Trophoblast cell (in vitro differentiated cells and primary cell): ENCODE data around the gene UBE2Q1.

Experiments
- DNase-seq, 2 donors: peaks; one replicate each; pipeline ENCODE4 v3.0.0-alpha.2; 2016
- H2AFZ ChIP-seq: 2 replicates; pipeline ENCODE4 v1.6.1; 2013; ENCODE audit warnings: low read length, moderate library complexity, mild to moderate bottlenecking; ENCODE audit not compliant: insufficient read depth, poor library complexity
- H2AK5ac ChIP-seq: 2 replicates; pipeline ENCODE4 v1.6.1; 2013; ENCODE audit warnings: mild to moderate bottlenecking, low read length
- H2BK120ac ChIP-seq: 2 replicates; pipeline ENCODE4 v1.6.1; 2013; ENCODE audit warnings: low read length, mild to moderate bottlenecking, moderate library complexity; ENCODE audit not compliant: insufficient read depth, poor library complexity
- H2BK12ac ChIP-seq: 2 replicates; pipeline ENCODE4 v1.6.1; 2013; ENCODE audit warnings: mild to moderate bottlenecking, low read length, moderate library complexity
- H2BK5ac ChIP-seq: 2 replicates; pipeline ENCODE4 v1.6.1; 2013; ENCODE audit warnings: low read length, low read depth, moderate library complexity, mild to moderate bottlenecking; ENCODE audit not compliant: poor library complexity
- H3K14ac ChIP-seq: 2 replicates; pipeline ENCODE4 v1.6.1; 2013; ENCODE audit warnings: mild to moderate bottlenecking, low read length
- H3K18ac ChIP-seq: 2 replicates; pipeline ENCODE4 v1.6.1; 2013; ENCODE audit warnings: mild to moderate bottlenecking, low read length
- H3K23ac ChIP-seq: 2 replicates; pipeline ENCODE4 v1.6.1; 2013; ENCODE audit warnings: low read length
- H3K27ac ChIP-seq: 2 replicates; pipeline ENCODE4 v1.5.1; 2013; ENCODE audit warnings: low read depth, mild to moderate bottlenecking, inconsistent platforms, low read length, moderate library complexity
- H3K27me3 ChIP-seq: 2 replicates; pipeline ENCODE4 v1.6.1; 2013; ENCODE audit warnings: inconsistent platforms, mild to moderate bottlenecking, low read length, moderate library complexity; ENCODE audit not compliant: insufficient read depth
- H3K36me3 ChIP-seq, 2 experiments: 1 replicate in 1 of 2; 2 replicates in 1 of 2; pipeline ENCODE4 v1.6.1; 2013; ENCODE audit warnings: low read length in 2 of 2, mild to moderate bottlenecking in 2 of 2, moderate library complexity in 1 of 2; ENCODE audit not compliant: insufficient read depth in 2 of 2, control insufficient read depth in 1 of 2
- H3K4ac ChIP-seq: 2 replicates; pipeline ENCODE4 v1.6.1; 2013; ENCODE audit warnings: low read depth, mild to moderate bottlenecking, low read length, moderate library complexity
- H3K4me1 ChIP-seq, 2 experiments: 1 replicate in 1 of 2; 2 replicates in 1 of 2; pipeline ENCODE4 v1.6.1; 2013; ENCODE audit warnings: low read length in 2 of 2, mild to moderate bottlenecking in 2 of 2, moderate library complexity in 1 of 2; ENCODE audit not compliant: insufficient read depth in 2 of 2, control insufficient read depth in 1 of 2
- H3K4me2 ChIP-seq: 2 replicates; pipeline ENCODE4 v1.6.1; 2013; ENCODE audit warnings: inconsistent platforms, mild to moderate bottlenecking, low read length, moderate library complexity
- H3K4me3 ChIP-seq: 2 replicates; pipeline ENCODE4 v1.5.1; 2013; ENCODE audit warnings: mild to moderate bottlenecking, low read depth, low read length, inconsistent platforms
- H3K79me1 ChIP-seq: one replicate; pipeline ENCODE4 v1.6.1; 2013; ENCODE audit warnings: low read length
- H3K79me2 ChIP-seq: 2 replicates; pipeline ENCODE4 v1.6.1; 2013; ENCODE audit warnings: low read length, mild to moderate bottlenecking; ENCODE audit not compliant: control insufficient read depth, insufficient read depth, poor library complexity
- H3K9ac ChIP-seq: 2 replicates; pipeline ENCODE4 v1.6.1; 2013; ENCODE audit warnings: mild to moderate bottlenecking, low read length
- H3K9me3 ChIP-seq: 2 replicates; pipeline ENCODE4 v1.6.1; 2013; ENCODE audit warnings: low read depth, mild to moderate bottlenecking, control low read depth, inconsistent platforms, low read length; ENCODE audit not compliant: insufficient read depth
- H4K12ac ChIP-seq: 2 replicates; pipeline ENCODE4 v1.6.1; 2013; ENCODE audit warnings: low read depth, mild to moderate bottlenecking, low read length, moderate library complexity
- H4K8ac ChIP-seq: 2 replicates; pipeline ENCODE4 v1.6.1; 2013; ENCODE audit warnings: low read depth, mild to moderate bottlenecking, low read length, moderate library complexity
- H4K91ac ChIP-seq: one replicate; pipeline ENCODE4 v1.6.1; 2013; ENCODE audit warnings: low read depth, mild to moderate bottlenecking, low read length, moderate library complexity
- WGBS: extraction: QIAGEN DNeasy Blood & Tissue Kit; methylation state at CpG from one replicate; pipeline ENCODE4 v1.1.7; 2013; ENCODE audit warnings: missing lambda C conversion rate; ENCODE audit not compliant: insufficient read length, insufficient coverage; ENCODE audit errors: extremely low coverage; 5-methylcytosine and 5-hydroxymethylcytosine counted together

UBE2Q1 gene

GRCh38 chr1:154594811-154595210, 36.3 kb upstream of the UBE2Q1 start:
- Histone ChIP-seq H2BK120ac (no peak overlapping the region), H3K27ac (no peak overlapping the region), H3K4me3 (no peak overlapping the region), H3K23ac (no peak overlapping the region), H2BK5ac (no peak overlapping the region), H3K9ac (no peak overlapping the region), H2AFZ (no peak overlapping the region), H3K79me2 (no peaks in the 10 kb centered on the region), H3K79me1 (no peaks in the 10 kb centered on the region), H3K4ac (no peak overlapping the region), H2AK5ac (no peak overlapping the region), H3K36me3 (peaks cover 50 to 70% of the 10 kb centered on the region in 2 experiments), H3K9me3 (no peaks in the 10 kb centered on the region), H2BK12ac (no peak overlapping the region), H3K18ac (no peak overlapping the region), H3K14ac (no peak overlapping the region), H4K12ac (no peak overlapping the region), H3K4me1 (no peaks in the 10 kb centered on the region), H4K91ac (no peak overlapping the region), H4K8ac (no peak overlapping the region), H3K4me2 (no peak overlapping the region), H3K27me3 (no peaks in the 10 kb centered on the region)
- no peak for DNase-seq
- no CpG with 5 or more reads among the region's 7 CpGs for WGBS

GRCh38 chr1:154593390-154593789, 34.9 kb upstream of the UBE2Q1 start:
- Histone ChIP-seq H3K27ac (no peak overlapping the region), H3K4me1 (no peaks in the 10 kb centered on the region), H3K4me3 (no peak overlapping the region), H2AFZ (no peak overlapping the region), H2AK5ac (no peak overlapping the region), H4K12ac (no peak overlapping the region), H2BK120ac (no peak overlapping the region), H3K79me1 (no peaks in the 10 kb centered on the region), H4K8ac (no peak overlapping the region), H3K4ac (no peak overlapping the region), H4K91ac (no peak overlapping the region), H3K18ac (no peak overlapping the region), H2BK12ac (no peak overlapping the region), H3K9ac (no peak overlapping the region), H3K27me3 (no peaks in the 10 kb centered on the region), H3K23ac (no peak overlapping the region), H3K79me2 (no peaks in the 10 kb centered on the region), H3K14ac (no peak overlapping the region), H3K9me3 (no peaks in the 10 kb centered on the region), H3K36me3 (peaks cover 54 to 76% of the 10 kb centered on the region in 2 experiments), H3K4me2 (no peak overlapping the region), H2BK5ac (no peak overlapping the region)
- DNase-seq: no peak

- no peak overlapping the region for H2AK5ac ChIP-seq
- H4K8ac ChIP-seq: no peak overlapping the region
- no peak overlapping the region for H2BK12ac ChIP-seq
- no CpG with 5 or more reads among the region's 7 CpGs for WGBS
- no peak overlapping the region for H3K18ac ChIP-seq
- H3K27me3 ChIP-seq: no peaks in the 10 kb centered on the region
- no peak overlapping the region for H4K12ac ChIP-seq
- H3K79me1 ChIP-seq: no peaks in the 10 kb centered on the region
- H3K4ac ChIP-seq: no peak overlapping the region
- no peaks in the 10 kb centered on the region for H3K4me1 ChIP-seq
- H3K27ac ChIP-seq: no peak overlapping the region
- H3K4me2 ChIP-seq: no peak overlapping the region
- H3K4me3 ChIP-seq: no peak overlapping the region
- no peak overlapping the region for H3K23ac ChIP-seq
- no peak overlapping the region for H3K9ac ChIP-seq
- no peak overlapping the region for H2AFZ ChIP-seq
- H3K9me3 ChIP-seq: no peaks in the 10 kb centered on the region
- peaks cover 53 to 71% of the 10 kb centered on the region in 2 experiments for H3K36me3 ChIP-seq
- no peak overlapping the region for H2BK120ac ChIP-seq
- no peak overlapping the region for H4K91ac ChIP-seq
- no peaks in the 10 kb centered on the region for H3K79me2 ChIP-seq
- no peak overlapping the region for H2BK5ac ChIP-seq
- H3K14ac ChIP-seq: no peak overlapping the region
- no peak for DNase-seq
These were observed 32.7 kb upstream of the UBE2Q1 start for GRCh38 chr1:154591206-154591605.

GRCh38 chr1:154590756-154591155, 32.3 kb upstream of the UBE2Q1 start:
- Histone ChIP-seq H2AFZ (no peak overlapping the region), H3K27me3 (no peaks in the 10 kb centered on the region), H2BK5ac (no peak overlapping the region), H3K9me3 (no peaks in the 10 kb centered on the region), H2AK5ac (no peak overlapping the region), H3K14ac (no peak overlapping the region), H3K23ac (no peak overlapping the region), H4K12ac (no peak overlapping the region), H2BK12ac (no peak overlapping the region), H3K4ac (no peak overlapping the region), H4K91ac (no peak overlapping the region), H4K8ac (no peak overlapping the region), H3K4me3 (no peak overlapping the region), H2BK120ac (no peak overlapping the region), H3K4me1 (no peaks in the 10 kb centered on the region), H3K79me2 (no peaks in the 10 kb centered on the region), H3K18ac (no peak overlapping the region), H3K9ac (no peak overlapping the region), H3K4me2 (no peak overlapping the region), H3K36me3 (peaks cover 53 to 73% of the 10 kb centered on the region in 2 experiments), H3K79me1 (no peaks in the 10 kb centered on the region), H3K27ac (no peak overlapping the region)
- no peak for DNase-seq
- no CpG with 5 or more reads among the region's 5 CpGs for WGBS
